GM21515 (cell line): ENCODE results near the gene CMIP.

Source experiments
- ATAC-seq: cut with Tn5 transposase; IDR thresholded peaks from one replicate; pipeline ENCODE4 v1.9.1; 2021; ENCODE audit not compliant: unreplicated experiment

The CMIP gene

DNA sequence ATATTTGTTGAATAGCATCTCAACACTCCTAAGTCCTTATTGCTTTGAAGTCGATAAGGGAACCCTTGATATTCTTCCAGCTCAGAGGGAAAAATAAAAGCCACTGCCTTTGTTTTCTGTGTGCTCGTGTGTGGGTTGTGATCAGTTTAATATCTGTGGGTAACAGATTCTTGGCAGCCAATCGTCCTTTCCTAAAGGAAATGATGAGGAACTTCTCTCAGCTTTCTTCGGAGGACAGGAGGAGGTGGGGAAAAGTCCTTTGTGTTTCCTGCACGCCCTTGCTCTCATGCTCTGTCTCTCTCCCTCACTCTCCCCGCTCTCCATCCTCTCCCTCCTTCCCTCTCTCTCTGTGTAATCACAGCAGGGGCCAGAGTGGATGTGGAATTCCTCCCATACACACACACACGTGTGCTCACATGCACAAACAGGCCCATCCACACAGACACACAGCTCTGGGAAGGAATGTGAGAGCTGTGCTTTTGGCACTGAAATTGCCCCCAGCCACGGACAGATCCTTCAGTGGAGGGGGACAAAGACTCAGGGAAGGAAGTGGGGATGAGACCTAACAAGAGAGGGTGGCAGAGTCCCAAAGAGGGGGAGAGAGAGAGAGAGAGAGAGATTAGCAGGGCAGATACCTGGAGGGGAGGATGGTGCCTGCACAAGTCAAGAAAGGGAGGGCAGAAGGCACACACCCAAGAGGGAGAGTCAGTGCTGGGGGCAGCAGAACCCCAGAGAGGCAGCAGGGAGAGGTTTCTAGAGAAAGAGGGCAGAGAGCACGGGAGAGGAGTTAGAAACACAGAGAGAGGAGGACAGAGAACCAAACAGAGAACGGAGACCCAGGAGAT lies 250.9 kb downstream of the CMIP start:
- ATAC-seq = no peak

DNA sequence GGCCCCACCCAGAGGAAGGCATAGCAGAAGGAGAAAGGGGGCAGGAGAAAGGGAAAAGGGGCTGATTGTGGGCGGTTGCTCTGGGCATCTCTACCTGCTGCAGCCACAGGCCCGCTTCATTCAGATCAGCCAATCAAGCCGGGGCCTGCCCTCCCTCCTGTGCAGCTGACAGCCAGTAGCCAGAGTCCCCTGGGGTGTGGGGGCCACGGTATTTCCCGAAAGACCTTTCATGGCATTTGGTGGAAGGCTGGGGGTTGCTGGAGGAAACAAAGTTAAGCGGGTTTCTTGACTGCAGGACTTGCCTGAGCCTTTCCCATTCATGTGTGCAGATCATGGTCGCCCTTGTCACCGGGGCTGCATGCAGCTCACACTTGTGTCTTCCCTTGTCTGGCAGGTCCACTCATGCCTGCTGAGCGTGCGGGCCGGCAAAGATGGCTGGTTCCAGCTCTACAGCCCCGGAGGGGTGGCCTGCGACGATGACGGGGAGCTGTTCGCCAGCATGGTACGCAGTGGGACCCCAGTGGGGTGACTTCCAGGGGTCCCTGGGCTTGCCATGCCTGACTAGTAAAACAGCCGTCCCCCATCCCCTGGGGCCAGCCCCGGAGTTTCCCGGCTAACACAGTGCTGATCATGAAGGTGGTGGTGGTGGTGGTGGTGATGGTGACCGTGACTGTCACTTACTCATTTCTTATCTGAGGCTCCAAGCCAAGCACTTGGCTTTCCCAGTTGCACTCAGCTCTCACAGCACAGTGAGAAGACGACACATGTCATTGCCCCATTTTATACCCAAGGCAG lies 251.8 kb downstream of the CMIP start:
- no peak for ATAC-seq

DNA sequence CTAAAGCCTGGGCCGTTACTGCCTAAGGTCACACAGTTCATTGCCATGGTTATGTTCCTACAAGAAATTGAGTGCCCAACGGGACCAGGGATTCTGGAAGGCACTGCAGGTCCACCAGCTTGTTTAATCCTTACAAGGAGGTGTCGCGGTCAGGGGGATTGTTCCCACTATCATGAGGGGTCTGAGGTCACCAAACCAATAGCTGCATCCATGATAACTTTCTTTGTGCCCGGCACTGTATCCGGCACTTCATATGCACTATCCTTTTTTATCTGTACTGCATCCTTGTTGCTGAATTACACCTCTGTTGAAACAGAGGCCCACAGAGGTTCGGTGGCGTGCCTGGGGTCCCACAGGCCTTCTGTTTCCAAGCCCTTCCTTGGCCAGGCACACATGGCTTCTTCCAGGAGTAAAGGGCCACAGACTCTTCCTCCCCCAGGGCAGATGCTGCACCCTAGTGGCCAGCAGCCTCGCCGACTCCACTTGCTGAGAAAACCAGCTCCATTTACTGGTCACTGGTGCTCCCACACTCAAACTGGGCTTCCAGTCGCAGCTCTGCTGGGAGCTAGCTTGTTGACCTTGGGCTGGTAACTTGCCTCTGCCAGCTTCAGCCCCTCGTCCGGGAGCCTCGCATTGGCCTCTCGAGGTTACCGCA lies 252.5 kb downstream of the CMIP start:
- ATAC-seq = no peak

DNA sequence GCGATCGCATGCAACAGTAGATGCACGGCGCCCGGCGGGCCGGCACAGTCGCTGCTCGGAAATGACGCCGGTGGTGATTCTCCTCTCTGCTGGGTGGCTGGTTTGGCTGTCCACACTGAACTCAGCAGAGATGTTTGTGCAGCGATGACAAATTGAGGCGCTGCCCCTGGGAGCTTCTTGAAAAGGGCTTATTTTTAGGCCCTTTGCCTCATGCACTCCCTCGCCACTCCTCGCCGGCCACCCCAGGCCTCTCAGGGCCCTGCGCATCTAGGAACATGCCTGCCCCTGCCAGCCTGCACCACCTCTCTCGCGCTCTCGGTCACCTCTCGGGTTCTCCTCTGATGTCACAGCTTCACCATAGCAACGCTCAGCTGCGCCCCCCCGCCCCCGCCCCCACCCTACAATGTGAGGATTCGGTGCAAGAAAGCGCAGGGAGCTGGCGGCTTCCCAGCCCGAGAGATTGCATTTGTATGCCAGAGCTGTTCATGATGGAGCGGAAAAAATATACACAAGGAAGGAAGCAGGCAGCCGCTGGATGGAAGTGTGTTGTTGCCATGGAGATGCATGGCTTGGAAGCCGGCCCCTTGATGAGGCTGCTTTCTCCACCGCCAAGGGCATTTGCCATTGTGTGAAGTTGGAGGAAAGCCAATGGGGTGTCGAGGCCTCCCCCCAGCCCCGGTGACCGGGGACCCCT lies 253.2 kb downstream of the CMIP start:
- ATAC-seq = no peak

DNA sequence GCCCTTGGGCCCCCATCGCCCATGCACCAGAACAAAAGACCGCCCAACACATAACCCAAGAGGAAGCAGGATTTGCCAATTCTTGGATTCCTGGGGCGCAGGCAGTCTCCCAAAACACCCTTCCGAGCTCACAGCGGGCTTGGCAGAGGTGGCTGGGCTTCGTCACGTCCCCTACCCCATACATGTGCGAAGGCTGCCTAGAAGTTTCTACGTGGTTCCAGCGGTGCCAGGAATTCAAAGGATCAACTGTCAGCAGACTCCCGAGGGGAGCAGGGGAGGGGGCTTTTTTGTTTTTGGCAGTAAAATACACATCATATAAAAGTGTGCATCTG lies 253.7 kb downstream of the CMIP start:
- ATAC-seq = no peak

DNA sequence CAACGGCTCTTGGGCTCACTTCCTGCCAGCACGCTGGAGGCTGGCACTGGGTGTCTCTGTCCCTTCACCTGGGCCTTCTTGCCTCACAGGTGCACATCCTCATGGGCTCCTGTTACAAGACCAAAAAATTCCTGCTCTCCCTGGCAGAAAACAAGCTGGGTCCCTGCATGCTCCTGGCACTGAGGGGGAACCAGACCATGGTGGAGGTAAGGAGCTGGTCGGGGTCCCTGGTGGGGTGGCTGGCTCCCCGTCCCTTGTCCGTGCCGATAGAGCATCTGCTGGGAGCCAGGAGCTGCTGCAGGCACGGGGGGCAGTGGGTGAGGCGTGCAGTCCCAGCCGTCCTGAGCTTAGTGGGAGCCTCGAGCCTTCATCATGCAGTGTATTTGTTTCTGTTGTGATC lies 255.0 kb downstream of the CMIP start:
- ATAC-seq = no peak

DNA sequence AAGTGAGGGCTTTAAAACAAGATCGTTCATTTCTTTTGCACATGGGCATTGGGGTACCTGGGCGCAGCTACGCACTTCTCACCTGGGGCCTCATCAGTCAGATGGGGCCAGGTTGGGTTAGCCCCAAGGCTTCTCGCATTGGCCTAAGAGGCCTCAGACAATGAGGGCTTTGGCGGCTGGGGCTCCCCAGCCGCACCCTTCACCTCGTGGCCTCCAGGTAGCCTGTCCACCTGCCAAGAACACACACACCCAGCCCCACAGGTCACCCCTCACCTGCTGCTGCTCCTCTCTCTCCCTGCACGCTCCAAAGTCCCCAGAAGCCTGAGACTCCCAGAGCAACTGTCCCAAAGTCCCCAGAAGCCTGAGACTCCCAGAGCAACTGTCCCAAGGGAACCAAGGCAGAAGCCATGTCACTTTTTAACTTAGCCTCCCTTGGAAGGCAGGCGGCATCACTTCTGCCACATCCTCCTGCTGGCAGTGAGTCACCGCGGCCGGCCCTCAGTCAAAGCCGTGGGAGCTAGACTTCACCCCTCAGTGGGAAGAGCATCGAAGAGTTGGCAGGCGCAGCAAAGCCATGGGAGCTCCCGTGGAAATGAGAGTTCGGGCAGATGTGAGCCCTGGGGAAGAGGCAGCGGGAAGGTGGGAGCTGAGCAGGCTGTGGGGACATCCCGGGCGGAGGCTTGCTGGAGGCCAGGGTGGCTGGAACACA lies 255.6 kb downstream of the CMIP start:
- no peak for ATAC-seq

DNA sequence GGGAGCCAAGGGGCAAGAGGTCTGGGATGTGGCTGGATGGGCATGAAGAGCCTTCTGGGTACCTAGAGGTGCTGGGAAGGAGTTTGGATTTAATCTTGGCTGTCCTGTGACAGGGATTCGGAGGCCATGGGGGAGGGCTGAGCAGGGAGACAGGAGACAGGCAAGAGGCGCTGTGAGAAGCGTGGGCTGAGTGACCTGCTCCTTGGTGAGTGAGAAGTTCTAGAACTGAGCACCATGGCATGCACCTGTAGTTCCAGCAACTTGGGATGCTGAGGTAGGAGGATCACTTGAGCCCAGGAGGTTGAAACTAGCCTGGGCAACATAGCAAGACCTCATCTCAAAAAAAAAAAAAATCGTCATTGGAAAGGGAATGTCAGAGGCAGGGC lies 256.2 kb downstream of the CMIP start:
- no peak for ATAC-seq

DNA sequence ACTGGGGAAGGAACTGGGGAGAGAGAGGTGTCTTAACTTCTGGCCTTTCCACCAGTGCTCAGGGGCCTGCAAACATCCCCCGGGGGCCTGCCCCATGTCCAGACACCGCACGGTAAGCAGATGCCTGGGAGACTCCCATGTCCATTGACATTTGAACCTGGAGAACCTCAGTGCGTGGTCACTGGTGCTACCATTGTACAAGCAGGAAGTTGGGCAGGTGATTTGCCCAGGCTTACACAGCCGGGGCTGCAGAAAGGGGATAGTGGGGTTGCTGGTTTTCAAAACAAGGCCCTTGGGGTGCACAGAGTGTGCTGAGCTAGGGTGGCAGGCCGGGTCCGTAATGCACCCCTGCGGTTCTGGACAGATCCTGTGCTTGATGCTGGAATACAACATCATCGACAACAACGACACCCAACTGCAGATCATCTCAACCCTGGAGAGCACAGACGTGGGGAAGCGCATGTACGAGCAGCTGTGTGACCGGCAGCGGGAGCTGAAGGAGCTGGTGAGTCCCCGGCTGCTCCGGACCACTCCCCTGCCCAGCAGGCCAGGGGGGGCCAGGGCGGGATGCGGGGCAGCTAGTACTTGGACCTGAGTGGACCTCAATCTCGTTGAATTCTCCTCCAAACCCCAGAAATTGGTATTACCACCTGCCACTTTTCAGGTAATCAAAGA lies 256.8 kb downstream of the CMIP start:
- no peak for ATAC-seq

DNA sequence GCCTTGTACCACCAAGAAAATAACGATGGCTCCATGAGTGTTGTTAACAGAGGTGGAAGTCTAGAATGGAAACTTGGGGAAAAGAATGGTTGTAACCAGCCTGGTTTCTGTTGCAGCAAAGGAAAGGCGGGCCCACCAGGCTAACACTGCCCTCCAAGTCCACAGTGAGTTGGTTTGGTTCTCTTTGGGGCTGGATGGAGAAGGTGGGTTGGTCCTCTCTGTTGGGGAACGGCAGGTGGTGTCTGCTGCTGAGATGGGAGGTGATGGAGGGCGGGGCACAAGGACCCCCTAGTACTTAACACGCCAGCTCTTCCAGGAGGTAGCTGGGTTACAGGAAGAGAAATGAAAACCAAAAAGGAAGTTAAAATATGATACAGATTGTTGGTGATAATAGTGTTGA lies 257.9 kb downstream of the CMIP start:
- ATAC-seq = no peak

DNA sequence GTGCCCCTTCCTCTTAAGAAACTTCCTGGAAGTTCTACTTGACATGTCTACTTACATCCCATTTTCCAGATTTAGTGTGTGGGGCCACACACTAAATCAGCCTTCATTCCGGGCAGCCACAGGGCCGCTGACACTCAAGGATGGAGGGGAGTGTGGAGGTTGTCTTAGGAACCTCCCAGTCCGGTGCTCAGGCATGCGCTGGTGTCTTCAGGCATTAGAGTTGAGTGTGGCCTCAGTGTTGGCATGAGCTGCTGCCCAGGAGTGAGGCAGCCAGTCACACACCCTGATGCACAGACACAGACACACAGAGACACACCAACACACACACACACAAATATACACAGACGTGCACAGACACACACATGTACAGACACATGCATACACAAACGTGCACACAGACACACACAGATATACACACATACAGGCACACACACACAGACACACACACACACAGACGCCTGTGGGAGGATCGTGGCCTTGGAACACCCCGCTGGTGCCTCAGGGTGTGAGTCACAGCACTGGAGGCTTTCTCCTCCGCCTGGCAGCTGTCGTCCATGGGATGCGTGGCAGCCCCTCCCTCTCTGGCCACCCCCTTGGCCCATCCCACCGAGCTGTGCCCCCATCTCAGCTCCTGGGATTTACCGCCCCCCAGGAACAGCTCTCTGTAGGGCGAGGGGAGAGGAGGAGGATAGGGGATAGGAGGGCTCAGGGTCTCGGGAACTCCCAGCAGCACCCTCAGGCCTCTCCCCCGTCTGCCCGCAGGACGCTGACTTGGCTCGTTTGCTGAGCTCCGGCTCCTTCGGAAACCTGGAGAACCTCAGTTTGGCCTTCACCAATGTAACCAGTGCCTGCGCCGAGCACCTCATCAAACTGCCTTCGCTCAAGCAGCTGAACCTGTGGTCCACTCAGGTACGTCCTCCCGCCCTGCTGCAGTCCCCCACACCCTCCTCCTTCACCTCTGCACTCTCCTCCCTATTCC lies 258.9 kb downstream of the CMIP start:
- ATAC-seq = no peak

DNA sequence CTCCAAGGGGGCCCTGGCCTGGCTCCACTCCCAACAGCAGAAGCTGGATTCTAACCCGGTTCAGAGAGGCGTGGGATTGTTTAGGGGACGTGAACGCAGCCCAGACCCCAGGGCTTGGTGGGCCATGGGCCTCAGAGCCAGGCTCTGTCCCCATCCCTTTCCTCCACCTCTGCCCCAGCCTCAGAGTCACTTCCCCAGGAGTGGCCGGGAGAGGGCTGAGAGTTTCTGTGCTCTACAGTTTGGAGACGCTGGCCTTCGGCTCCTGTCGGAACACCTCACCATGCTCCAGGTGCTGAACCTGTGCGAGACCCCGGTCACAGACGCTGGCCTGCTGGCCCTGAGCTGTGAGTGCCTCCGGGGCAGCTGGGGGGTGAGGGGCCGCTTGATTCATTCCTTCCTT lies 260.7 kb downstream of the CMIP start:
- ATAC-seq = no peak

DNA sequence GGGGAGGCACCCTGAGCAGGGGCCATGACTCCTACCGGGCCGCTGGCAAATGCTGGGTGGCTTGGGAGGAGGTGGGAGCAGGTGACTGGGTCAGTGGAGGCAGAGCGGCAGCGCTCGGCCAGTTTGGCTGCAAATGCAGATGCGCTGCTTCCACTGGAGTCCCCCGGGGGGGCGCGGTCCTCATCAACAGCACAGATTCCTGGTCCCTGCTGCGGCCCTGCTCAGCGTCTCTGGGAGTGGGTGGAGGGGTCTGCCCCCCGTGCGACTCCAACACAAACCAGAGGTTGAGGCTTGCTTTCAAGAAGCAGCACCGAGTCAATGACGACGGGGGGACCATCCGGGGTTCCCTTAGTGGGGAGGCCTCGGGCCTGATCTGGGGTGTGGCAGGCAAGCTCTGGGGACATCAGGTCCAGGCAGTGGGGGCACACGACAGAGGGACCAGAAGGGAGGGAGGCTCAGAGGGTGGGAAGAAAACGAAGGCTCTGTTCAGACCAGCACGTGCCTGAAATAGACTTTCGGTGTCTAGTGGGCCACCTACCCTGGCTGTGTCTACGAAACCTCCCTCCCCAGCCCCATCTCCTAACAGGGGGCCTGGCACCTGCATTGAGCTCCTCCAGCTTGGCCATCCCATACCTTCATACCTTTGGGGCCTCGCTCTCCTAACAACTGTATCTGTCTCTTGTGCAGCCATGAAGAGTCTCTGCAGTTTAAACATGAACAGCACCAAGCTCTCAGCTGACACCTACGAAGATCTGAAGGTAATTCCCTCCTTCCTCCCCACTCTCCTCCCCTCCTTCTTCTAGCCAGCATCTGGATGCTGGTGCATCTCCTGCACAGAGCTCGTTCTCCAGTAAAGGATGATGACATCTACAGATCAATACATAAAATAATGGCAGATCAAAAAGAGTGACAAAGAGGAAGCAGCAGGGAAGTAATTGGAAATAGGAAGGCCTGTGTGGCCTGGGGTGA lies 262.0 kb downstream of the CMIP start:
- ATAC-seq = no peak

DNA sequence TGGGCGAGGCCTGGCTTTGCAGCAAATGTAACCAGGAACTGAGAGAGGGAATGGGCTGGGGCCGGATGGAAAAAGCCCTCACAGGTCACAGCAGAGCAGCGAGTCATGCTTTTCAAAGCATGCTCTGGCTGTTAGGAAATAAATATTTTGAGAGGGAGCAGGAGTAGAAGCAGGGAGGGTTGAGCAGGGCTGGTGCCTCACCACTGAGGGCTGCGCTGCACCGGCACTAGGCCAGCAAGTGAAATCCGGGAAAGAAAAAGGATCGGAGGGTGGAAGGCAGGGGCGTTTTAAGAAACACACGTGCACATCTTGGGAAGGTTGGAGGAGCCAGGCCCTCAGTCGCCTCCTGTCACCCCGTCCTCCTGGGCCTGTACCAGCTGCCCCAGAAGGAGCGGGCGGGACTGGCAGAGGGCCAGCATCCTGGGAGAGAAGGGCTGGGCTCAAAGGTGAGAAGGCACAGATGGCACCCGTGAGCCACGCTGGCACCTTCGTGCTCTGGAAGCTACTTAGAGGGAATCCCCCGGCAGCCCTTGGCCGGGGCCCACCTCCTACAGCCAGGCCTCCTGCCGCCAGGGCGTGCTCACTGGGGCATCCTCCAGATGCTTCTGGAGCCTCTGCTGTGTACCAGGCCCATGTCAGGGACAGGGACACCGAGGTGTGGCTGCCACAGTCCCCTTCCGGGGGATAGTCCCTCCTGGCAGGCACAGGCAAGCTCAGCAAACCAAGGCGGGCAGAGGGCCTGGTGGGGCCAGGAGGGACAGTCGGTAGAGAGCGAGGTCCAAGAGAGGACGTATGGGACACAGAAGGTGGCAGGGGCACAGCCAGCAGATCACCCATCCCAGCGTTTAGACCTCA lies 263.0 kb downstream of the CMIP start:
- no peak for ATAC-seq

DNA sequence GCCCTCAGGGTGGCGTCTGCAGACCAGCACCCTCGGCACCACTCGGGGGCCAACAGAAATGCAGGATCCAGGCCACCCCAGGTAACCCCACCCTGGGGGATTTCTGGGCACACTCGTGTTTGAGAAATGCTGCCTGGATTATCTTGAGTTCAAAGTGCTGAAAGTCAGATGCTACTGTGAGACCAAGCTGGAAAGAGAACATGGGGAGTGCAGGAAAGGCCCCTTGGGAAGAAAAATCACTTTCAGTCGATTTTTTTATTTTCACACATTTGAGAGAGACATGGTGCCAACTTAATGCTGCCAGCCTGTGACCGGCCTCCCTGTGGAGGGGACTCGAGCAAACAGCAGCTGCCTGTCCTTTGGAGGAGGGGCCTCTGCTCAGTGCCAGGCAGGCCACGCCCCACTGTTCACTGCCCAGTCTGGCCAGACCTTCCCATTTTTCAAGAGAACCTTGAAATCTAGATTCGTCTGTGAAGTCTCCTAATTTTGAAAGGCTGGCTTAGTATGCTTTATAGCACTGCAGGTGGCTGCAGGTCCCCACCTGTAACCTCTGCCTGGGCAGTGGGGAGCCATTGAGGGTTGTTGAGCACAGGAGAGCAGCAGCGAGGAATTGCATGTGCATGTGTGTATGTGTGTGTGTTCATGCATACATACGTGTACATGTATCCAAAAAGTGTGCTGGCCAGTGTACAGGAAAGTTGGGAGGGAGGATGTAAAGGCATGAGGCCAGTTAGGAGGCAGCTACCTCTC lies 263.8 kb downstream of the CMIP start:
- no peak for ATAC-seq
